ENCODE measurements around the gene PPDPF. TPM values are rescaled to one million over a fixed set of nuclear protein-coding genes. Genes with fewer than 3 reads are reported as not detected.
"Not testable (repeated sequence)": the region's sequence is repeated elsewhere in the genome, so short reads cannot be mapped to it uniquely, and the experiment has no call there.

Gene PPDPF
- total RNA-seq, 1 experiment from 2014 or later: 243 TPM

GRCh38 chr20:63557481-63557891 lies 36.9 kb downstream of the PPDPF start:
- Histone ChIP-seq H3K36me3 (ENCODE audit: low read depth) (no peaks in the 10 kb centered on the region), H3K4me2 (no peak overlapping the region), H3K9me3 (ENCODE audit: insufficient read depth, low read depth) (no peaks in the 10 kb centered on the region), H3K9me2 (ENCODE audit: insufficient read depth) (no peaks in the 10 kb centered on the region), H3K27me3 (ENCODE audit: insufficient read depth, low read depth) (no peaks in the 10 kb centered on the region), H2AFZ (no peak overlapping the region), H3K4me1 (replicated peaks; ENCODE audit: insufficient read depth) (peaks cover 7% of the 10 kb centered on the region), H3K4me3 (no peak overlapping the region), H3K79me2 (ENCODE audit: low read depth) (no peaks in the 10 kb centered on the region), H3K27ac (no peak overlapping the region), H4K20me1 (ENCODE audit: insufficient read depth) (no peaks in the 10 kb centered on the region), H3F3A (ENCODE audit: insufficient read depth, low read depth) (peaks cover 16% of the 10 kb centered on the region)
- BruUV-seq (replicated peaks): no TSS peak
- no peak for TF ChIP-seq EZH2 (IDR thresholded peaks at IDR 0.05; ENCODE audit: low read depth)
- TF ChIP-seq, protein P1, sequence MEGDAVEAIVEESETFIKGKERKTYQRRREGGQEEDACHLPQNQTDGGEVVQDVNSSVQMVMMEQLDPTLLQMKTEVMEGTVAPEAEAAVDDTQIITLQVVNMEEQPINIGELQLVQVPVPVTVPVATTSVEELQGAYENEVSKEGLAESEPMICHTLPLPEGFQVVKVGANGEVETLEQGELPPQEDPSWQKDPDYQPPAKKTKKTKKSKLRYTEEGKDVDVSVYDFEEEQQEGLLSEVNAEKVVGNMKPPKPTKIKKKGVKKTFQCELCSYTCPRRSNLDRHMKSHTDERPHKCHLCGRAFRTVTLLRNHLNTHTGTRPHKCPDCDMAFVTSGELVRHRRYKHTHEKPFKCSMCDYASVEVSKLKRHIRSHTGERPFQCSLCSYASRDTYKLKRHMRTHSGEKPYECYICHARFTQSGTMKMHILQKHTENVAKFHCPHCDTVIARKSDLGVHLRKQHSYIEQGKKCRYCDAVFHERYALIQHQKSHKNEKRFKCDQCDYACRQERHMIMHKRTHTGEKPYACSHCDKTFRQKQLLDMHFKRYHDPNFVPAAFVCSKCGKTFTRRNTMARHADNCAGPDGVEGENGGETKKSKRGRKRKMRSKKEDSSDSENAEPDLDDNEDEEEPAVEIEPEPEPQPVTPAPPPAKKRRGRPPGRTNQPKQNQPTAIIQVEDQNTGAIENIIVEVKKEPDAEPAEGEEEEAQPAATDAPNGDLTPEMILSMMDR (conservative IDR thresholded peaks at IDR 0.05): no peak
- intact Hi-C loops (cut with micrococcal nuclease; ENCODE audit: unreplicated experiment): no loop called here
- POLR2A ChIA-PET (ENCODE audit: unreplicated experiment): no interaction called here
- CTCF ChIA-PET: no interaction called here
- DNase-seq: no peak

DNA sequence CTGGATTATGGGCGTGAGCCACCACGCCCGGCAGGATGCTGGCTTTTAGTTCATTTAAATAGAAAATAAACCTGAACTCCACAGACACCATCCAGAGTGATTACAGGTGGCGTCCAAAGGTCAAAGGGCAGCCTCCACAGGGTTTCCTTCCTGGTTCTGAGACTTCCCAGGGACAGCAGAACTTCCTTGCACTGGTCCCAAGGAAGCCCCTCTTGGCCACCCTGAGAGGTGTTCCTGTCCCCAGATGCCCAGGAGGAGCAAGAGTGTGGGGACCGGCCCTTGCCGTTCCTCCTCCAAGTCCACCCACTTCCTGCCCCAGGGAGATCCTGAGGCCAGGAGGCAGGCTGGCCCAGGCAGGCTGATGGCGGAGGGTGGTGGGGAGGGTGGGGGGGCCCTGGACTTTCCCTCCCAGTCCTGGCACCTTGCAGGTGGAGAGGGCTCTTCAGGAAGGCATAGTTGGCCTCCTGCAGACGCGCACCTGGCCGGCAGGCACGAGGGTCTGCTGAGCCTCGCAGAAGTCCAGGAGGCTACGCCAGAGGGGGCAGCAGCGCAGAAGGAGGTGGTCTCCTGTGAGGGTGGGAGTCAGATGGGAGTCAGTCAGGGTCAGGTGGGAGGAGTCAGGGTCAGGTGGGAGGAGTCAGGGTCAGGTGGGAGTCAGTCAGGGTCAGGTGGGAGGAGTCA lies 38.4 kb downstream of the PPDPF start:
- ChIA-PET POLR2A (ENCODE audit: unreplicated experiment) (no interaction called here), CTCF (no interaction called here)
- H3K9me3 ChIP-seq (ENCODE audit: insufficient read depth, low read depth): no peaks in the 10 kb centered on the region
- H3F3A ChIP-seq (ENCODE audit: insufficient read depth, low read depth): peaks cover 9% of the 10 kb centered on the region
- H3K4me3 ChIP-seq: no peak overlapping the region
- H3K27ac ChIP-seq: no peak overlapping the region
- DNase-seq: no peak
- H3K27me3 ChIP-seq (ENCODE audit: insufficient read depth, low read depth): no peaks in the 10 kb centered on the region
- no peaks in the 10 kb centered on the region for H3K36me3 ChIP-seq (ENCODE audit: low read depth)
- TF ChIP-seq EZH2 (IDR thresholded peaks at IDR 0.05; ENCODE audit: low read depth): no peak
- TF ChIP-seq, protein P1 (conservative IDR thresholded peaks at IDR 0.05): no peak
- H3K4me2 ChIP-seq: no peak overlapping the region
- intact Hi-C loops (cut with micrococcal nuclease; ENCODE audit: unreplicated experiment): no loop called here
- H3K4me1 ChIP-seq (replicated peaks; ENCODE audit: insufficient read depth): no peaks in the 10 kb centered on the region
- H3K9me2 ChIP-seq (ENCODE audit: insufficient read depth): no peaks in the 10 kb centered on the region
- no peaks in the 10 kb centered on the region for H3K79me2 ChIP-seq (ENCODE audit: low read depth)
- H2AFZ ChIP-seq: no peak overlapping the region
- BruUV-seq (replicated peaks): no TSS peak
- H4K20me1 ChIP-seq (ENCODE audit: insufficient read depth): no peaks in the 10 kb centered on the region

GRCh38 chr20:63559485-63560332 lies 39.1 kb downstream of the PPDPF start:
- H3K36me3 ChIP-seq (ENCODE audit: low read depth); CTCF ChIA-PET; BruUV-seq (replicated peaks): not testable (repeated sequence)

More at GRCh38 chr20:63559485-63560332, 39.1 kb downstream of the PPDPF start:
- H3K4me2 ChIP-seq; DNase-seq; H3K27ac ChIP-seq; H2AFZ ChIP-seq; H4K20me1 ChIP-seq (ENCODE audit: insufficient read depth); H3K9me3 ChIP-seq (ENCODE audit: insufficient read depth, low read depth); H3K27me3 ChIP-seq (ENCODE audit: insufficient read depth, low read depth); H3F3A ChIP-seq (ENCODE audit: insufficient read depth, low read depth); H3K4me1 ChIP-seq (replicated peaks; ENCODE audit: insufficient read depth); POLR2A ChIA-PET (ENCODE audit: unreplicated experiment); H3K79me2 ChIP-seq (ENCODE audit: low read depth); H3K4me3 ChIP-seq; intact Hi-C loops (cut with micrococcal nuclease; ENCODE audit: unreplicated experiment); H3K9me2 ChIP-seq (ENCODE audit: insufficient read depth): not testable (repeated sequence)

All from PC-9 (cell line).